GM10847 (cell line): ENCODE measurements around the gene VIT.

Experiments used
- POLR2A ChIP-seq: IDR thresholded peaks from 2 replicates; pipeline ENCODE4 v1.6.1; 2011; ENCODE audit not compliant: insufficient read length; ENCODE audit errors: extremely low read depth

Gene VIT

DNA sequence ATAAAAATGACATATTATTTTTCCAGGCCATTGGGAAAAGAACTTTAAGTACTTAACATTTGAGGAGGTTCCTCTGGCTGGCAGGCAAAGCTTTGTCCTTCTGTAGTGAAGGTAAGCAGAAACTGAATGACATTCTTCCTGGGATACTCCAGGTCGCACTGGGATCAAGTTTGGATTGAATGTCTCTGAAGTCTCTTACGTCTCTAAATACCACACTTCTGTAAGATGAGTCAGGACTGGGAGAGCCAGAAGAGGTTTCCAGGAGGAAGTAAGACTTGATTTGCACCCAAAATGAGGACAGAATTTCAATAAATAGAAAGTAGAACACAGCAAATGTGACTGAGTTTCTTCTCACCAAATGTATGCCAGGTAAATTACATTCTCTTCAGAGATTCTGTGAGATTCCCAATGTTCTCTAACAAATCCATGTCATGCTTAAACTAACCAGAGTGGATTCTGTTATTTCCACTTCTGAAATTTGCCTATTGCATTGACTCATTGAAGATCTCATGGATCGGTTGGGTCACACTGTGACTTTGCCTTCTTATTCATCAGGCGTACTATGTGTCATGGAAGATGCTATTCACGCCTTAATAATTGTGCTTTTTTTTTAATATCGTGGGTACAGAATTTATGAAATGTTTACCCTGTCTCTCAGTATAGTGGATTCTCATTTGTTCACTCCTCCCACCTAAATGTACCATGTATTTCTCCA lies 25.5 kb upstream of the VIT start:
- no peak for TF ChIP-seq POLR2A

DNA sequence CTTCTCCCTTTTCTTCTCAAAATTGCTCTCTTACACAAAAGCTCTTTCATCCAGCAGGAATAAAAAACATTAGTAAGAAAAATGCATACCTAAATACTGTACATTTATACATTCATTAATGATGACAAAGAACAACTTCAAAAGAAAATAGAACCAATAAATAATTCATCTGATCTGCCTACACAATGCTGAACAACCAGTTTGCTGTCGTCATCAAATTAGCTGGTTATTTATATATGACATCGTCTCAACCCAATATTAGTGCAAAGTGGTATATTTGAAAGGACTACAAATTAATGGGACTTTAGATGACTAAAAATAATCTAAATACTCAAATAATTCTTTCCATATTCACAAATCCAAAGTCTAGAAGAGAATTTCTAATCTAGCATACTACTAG lies 24.8 kb upstream of the VIT start:
- TF ChIP-seq POLR2A: no peak

DNA sequence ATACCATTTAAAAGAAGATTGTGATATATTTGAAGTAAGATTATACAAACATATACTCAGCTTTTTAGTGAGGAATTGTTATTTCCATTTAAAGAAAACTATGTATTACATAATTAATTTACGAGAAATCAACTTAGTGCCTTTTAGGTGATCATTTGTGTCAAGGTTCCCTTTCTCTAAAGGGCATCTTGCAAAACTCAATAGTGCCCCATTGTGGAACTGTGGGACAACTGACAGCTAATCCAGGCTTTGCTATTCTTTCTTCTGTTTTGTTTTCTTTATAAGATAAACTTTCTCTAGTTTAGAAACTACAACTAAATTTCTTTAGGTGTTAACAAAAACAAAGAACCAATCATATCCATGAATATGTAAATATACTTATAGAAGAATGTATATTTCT lies 24.3 kb upstream of the VIT start:
- no peak for TF ChIP-seq POLR2A

DNA sequence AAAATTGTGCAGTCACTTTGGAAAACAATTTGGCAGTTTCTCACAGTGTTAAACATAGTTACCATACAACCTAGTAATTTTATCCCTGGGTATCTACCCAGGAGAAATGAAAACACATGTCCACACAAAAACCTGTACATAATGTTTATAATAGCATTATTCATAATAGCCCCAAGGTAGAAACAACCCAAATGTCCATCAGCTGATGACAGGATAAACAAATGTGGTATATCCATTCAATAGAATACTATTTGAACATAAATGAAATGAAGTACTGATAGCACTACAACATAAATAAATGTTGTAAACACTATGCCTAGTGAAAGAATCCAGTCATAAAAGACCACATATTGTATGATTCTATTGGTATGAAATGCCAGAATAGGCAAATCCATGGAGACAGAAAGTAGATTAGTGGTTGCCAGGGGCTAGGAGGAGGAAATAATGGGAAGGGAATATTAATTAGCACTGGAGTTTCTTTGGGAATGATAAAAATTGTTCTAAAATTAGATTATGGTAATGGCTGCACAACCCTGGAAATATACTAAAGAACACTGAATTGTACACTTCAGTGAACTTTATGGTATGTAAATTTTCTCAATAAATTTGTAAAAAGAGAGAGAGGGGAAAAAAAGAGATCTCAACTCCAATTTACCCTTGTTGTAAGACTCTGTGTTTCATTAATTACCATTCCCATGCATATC lies 20.8 kb upstream of the VIT start:
- TF ChIP-seq POLR2A: no peak

DNA sequence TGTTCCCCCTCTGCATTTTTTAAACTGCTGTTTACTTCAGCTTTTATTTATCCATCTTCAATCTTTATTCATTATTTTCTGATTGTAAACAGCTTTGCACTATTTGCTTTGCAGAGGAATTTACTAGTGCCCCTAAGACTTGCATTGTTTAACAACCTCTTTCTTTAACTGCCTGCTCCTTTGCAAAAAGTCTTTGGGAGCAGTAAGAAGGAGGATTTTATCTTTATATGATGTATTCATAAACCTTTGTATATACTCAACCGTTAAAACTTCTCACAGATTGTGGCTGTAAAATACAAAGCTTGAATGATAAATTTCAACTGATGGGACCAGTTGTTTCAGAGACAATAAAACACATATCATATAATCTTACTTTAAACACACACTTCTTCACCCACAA lies 20.1 kb upstream of the VIT start:
- no peak for TF ChIP-seq POLR2A

DNA sequence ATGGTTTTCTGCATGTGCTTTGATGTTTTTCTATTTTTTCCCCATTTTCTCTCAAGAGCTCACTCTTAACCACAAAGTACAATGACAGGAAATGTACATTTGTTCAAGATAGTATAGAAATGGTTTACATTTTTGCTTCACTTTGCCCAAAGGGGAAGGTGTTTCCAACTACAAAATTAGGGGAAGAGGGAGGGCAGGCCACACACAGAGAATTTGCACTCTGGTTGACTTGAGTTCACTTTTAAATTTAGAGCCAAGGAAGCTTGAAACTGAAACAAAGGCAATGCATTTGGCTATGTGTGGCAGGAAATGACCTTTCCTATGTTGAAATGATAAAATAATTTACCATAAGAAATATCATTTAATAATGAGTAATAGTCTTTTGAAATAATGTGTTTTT lies 19.1 kb upstream of the VIT start:
- TF ChIP-seq POLR2A: no peak

DNA sequence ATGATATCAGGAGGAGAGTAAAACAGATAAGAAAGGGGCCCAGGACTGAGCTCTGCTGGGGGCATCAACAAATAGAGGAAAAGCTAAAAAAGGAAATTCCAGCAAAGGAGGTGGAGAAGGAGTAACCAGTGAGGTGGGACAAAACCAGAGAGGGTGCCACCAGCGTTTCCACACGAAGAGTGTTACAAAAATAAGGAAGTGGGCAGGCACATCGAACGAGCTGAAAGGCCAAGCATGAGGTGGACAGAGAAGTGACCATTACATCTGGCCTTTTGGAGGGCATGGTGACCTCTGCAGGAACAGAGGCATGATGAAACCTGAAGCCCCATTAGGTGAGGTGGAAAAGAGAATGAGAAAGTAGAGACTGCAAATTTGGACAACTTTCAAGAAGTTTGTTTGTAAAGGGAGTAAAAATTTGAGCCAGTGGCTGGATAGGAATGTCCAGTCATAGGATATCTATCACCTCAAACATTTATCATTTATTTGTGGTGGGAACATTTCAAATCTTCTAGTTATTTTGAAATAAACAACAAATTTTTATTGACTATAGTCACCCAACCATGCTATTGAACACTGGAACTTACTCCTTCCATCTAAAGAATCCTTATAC lies 18.4 kb upstream of the VIT start:
- TF ChIP-seq POLR2A: no peak

DNA sequence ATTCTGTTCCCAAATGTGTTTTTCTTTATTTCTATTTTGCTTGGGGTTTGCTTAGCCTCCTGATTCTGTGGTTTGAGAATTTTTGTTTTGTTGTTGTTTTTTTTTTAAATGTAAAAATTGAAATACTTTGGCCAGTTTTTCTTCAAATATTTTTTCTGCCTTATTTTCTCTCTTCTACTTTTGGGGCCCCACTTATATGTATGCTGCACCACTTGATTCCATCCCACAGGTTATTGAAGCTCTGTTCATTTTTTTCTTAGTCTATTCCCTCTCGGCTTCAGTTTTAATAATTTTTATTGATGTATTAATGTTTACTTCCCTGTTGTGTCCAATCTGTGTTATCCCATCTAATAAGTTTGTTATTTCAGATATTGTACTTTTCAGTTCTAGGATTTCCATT lies 17.7 kb upstream of the VIT start:
- no peak for TF ChIP-seq POLR2A

DNA sequence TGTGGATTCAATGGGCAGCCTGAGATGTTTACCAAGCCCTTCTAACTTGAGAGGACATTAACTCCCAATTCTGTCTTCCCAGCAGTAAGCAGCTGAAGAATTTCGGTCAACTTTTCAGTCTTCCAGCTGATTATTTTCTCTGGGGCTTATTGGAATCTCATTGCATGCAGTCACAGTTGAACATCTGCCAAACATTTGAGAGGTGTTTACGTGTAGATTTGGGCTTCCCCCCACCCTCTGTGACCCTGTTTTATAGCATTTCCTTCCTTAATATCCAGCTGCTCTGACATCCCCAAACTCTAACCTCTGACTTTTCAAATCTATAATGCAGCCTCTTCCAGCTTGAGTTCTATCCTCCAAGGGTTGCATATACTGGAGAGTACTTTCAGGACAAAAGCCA lies 16.5 kb upstream of the VIT start:
- no peak for TF ChIP-seq POLR2A

DNA sequence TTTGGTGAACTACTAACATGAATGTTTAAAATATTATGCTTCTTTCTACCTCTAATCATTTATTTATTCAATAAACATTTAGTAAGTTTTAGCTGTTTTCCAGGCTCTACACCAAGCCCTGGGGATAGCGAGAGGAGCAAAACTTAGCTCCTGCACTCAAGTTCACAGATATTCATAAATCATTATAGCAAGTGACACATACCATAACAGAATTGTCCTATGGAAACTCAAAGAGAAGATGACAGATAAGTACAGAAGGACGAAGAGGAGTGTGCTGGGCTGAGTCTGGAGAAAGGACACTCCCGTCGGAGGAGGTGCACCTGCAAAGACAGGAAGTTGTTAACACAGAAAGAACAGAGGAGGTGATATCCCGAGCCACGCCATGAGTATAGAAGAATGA lies 13.9 kb upstream of the VIT start:
- no peak for TF ChIP-seq POLR2A

DNA sequence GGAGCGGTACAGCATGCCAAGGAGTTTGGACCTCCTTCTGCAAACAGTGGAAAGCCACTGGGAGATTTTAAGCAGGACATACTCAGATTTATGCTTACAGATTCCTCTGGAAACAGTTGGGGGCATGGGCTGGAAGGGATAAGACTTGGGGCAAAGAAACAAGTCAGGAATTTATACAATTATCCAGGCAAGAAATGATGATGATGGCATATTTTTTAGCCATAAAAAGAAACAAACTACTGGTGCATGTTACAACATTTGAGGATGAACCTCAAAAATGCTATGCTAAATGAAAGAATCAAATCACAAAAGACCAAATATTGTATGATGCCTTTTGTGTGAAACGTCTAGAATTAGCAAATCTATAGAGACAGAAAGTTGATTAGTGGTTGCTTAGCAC lies 13.5 kb upstream of the VIT start:
- no peak for TF ChIP-seq POLR2A

DNA sequence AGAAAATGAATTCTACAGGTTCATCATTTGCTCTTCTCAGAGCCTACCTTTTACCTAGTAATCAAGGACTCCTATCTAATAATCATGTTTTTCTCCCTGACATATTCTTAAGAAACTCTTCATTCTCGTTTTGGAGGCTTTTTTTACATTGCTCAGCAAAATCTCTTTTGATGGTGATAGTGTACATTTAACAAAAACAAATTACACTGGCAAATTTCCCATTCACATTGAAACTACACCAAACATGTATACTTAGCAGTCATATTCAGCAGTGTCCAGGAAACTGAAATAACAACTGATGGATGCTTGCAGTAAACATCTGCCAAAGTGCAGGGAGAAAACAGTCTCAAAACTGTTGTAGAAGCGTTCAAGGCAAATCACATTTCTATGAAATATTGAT lies 4.4 kb upstream of the VIT start:
- TF ChIP-seq POLR2A: no peak

DNA sequence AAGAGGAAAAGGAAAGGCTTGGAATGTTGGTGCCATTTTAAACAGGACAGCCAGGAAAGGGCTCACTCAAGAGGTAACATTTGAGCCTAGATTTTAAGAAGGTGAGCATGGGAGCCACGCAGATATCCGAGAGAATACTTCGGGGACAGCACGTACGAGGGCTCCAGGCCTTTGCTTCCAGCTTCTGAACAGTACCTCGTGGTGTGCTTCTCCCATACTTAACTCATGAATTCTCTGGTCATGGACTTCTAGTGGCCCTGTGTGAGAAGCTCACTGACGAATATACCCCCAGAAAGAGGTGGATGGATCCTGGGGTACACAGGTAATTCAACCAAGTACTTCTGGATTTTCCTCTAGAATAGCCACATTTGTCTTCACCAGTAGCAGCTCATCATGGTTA lies 2.7 kb upstream of the VIT start:
- no peak for TF ChIP-seq POLR2A

DNA sequence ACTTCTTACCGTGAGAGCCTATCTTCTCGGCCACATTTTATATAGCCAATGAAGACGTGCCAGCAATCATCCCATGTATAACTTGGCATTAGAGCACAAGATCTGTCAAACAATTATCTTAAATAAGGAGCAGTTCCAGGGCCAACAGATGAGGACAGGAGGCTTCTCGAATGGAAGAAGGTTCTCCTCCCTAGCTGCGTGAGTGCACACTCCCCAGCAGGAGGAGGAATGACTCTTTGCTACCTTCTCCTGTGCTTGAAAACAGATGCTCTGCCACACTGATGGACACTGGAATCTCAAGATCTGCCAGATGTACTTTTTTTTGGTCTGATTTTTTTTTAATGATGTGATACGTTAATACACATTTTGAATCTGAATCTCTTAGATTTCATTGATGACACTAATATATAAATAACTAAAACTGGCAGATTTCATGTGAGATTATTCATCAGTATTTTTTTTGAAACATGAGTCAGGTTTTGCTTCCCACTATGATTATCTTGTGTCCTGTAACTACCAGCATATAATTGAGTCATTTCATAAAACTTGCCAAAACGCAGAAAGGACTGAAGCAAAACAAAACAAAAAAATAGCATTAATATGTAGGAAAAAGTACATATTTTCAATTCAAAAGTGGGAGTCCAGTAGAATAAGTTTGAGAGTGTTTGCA lies 626 bp upstream of the VIT start:
- no peak for TF ChIP-seq POLR2A

DNA sequence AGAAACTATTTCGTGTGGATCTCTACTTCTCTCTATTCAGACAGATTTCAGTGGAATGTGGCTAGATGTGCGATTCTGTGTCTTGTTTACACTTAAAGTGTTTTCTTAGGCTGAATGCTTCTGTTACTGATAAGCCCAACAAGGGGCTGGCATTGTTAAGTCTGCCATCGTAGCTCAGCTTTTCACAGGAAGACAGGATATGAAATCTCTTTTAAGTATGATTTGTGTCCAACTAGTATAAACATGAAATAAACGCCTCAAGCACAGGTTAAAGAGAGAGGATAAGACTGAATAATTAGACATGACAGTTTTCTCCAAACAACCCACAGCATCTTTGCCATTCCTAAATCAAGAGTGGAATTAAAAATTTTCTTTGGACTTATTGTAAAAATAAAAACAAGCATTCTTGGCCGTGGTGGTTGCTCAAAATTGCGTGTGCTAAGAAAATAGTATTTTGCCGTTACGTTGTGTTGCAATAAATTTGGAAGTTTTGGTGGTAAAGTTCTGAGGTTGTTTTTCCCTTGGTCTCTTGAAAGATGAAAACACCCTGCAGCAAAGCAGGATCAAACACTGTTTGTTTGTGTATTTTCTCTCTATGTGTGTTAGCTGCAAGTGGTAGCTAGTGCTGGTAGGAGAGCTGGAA lies 1.0 kb downstream of the VIT start:
- TF ChIP-seq POLR2A: no peak
